Measurements from ENCODE around the gene CLMN.
"Not testable (repeated sequence)": the region's sequence is repeated elsewhere in the genome, so short reads cannot be mapped to it uniquely, and the experiment has no call there.

The CLMN gene

DNA sequence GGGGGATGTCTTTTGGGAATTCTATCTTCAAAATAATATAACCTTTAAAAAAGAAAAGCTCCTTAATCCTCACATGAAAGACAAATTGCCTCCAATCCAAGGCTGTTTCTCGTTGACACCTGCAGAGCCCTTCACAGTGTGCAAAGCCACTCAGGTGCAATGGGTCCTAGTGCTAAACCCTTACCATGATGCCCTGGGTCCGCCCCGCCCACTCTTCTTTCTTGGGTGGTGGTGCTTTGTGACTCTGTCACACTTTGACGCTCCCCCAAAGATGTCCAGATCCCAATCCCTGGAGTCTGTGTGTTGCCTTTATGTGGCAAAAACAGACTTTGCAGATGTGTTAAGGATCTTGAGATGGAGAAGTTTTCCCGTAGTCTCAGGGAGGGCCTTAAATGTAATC, 29.7 kb downstream of the CLMN start:
- TF ChIP-seq, protein P1, sequence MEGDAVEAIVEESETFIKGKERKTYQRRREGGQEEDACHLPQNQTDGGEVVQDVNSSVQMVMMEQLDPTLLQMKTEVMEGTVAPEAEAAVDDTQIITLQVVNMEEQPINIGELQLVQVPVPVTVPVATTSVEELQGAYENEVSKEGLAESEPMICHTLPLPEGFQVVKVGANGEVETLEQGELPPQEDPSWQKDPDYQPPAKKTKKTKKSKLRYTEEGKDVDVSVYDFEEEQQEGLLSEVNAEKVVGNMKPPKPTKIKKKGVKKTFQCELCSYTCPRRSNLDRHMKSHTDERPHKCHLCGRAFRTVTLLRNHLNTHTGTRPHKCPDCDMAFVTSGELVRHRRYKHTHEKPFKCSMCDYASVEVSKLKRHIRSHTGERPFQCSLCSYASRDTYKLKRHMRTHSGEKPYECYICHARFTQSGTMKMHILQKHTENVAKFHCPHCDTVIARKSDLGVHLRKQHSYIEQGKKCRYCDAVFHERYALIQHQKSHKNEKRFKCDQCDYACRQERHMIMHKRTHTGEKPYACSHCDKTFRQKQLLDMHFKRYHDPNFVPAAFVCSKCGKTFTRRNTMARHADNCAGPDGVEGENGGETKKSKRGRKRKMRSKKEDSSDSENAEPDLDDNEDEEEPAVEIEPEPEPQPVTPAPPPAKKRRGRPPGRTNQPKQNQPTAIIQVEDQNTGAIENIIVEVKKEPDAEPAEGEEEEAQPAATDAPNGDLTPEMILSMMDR (IDR thresholded peaks at IDR 0.05; ENCODE audit: borderline replicate concordance, insufficient read depth, low read depth, low read length), result no peak
- H3K4me3 ChIP-seq (ENCODE audit: low read depth, low read length), result no peak overlapping the region

DNA sequence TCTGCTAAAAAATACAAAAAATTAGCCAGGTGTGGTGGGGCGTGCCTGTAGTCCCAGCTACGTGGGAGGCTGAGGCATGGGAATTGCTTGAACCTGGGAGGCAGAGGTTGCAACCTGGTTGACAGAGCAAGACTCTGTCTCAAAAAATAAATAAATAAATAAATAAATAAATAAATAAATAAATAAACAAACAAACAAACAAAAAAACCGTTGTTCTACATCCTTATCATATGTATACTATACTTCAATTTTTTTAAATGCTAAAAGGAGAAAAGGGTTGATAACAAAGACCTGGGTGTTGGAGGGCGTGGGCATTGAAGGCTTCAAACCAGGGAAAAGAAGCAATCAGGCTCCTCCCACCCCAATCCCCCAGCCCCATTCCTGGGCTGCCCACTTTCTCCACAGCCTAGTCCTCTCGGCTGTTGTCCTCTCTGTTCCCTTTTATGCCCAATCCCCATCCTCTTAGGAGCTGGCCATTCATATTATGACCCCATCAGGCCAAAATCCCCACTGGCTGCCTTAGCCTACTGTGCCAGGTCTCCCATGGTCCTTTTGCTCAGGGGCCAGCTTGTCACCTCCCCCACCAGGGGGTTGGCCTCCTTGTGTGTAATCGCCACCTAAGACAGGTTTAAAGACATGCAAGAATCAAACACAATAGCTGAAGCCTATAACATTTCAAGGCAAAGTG, 30.2 kb downstream of the CLMN start:
- TF ChIP-seq, protein P1 (IDR thresholded peaks at IDR 0.05; ENCODE audit: borderline replicate concordance, insufficient read depth, low read depth, low read length), result no peak
- H3K4me3 ChIP-seq (ENCODE audit: low read depth, low read length), result no peak overlapping the region

DNA sequence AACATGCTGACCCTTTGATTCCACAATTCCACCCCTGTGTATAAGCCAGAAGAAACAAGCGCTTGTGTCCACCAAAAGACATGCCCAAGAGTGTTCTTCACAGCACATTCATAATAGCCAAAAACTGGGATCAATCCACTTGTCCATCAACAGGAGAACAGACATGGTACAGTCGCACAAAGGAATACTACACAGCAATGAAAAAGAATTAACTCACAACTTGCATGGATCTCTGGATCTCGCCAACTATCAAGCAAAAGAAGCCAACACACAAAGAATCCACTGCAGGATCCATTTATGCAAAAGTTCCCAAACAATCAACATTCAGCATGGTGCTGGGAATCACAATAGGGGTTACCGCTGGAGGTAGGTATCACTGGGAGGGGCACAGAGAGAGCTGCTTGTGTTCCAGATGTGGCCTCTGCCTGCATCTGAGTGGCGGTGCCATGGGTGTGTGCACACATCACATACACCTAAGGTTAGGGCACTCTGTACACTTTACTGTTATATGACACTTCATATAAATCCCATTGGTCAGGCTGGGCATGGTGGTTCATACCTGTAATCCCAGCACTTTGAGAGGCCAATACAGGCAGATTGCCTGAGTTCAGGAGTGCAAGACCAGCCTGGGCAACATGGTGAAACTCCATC, 30.9 kb downstream of the CLMN start:
- TF ChIP-seq, protein P1 (IDR thresholded peaks at IDR 0.05; ENCODE audit: borderline replicate concordance, insufficient read depth, low read depth, low read length), result no peak

DNA sequence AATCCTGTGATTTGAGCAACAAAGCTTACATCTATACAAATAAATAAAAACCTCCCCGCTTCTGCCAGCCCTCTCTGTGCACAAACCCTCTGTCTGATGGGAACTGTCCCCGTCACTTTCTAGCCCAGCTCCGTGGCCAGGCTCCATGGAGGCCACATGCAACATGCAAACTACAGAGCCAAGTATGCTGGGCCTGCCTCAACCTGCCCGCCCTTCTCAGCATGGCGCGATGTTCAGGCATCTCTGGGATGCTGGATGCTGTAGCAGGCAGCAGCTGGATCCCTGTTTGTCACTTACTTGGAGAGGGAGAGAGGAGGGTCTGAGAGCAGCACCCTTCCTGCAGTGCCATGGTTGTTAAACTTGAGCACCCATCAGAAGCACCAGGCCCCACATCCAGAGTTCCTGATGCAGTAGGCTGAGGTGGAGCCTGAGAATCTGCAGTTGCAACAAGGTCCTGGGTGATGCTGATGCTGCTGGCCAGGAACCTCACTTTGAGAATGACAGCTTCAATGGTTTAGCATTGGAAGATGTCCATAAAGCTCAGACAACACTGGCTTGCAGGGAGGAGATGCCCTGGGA, 32.4 kb downstream of the CLMN start:
- H3K4me3 ChIP-seq (ENCODE audit: low read depth, low read length), result no peak overlapping the region
- TF ChIP-seq, protein P1 (IDR thresholded peaks at IDR 0.05; ENCODE audit: borderline replicate concordance, insufficient read depth, low read depth, low read length), result no peak

More for the DNA sequence above, 30.9 kb downstream of the CLMN start:
- no peak overlapping the region for H3K4me3 ChIP-seq (ENCODE audit: low read depth, low read length)

DNA sequence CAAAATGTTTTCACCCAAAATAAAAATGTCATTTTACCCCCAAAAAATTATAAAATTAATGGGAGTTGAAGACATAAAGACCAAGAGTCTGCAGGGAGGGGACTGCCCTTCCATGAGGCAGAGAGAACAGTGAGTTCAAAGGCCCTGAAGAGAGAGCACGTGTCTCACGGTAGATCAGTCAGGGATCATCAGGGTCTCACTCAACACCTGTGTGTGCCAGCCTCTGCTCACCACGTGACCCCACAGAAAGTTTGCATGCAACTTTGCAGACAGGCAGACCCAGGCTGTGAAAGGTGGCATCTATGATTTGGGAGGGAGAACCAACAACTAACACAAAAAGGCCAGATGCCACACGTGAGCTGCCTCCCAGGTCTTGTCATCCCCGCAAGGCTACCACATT, 33.1 kb downstream of the CLMN start:
- TF ChIP-seq, protein P1 (IDR thresholded peaks at IDR 0.05; ENCODE audit: borderline replicate concordance, insufficient read depth, low read depth, low read length), result no peak
- no peak overlapping the region for H3K4me3 ChIP-seq (ENCODE audit: low read depth, low read length)

DNA sequence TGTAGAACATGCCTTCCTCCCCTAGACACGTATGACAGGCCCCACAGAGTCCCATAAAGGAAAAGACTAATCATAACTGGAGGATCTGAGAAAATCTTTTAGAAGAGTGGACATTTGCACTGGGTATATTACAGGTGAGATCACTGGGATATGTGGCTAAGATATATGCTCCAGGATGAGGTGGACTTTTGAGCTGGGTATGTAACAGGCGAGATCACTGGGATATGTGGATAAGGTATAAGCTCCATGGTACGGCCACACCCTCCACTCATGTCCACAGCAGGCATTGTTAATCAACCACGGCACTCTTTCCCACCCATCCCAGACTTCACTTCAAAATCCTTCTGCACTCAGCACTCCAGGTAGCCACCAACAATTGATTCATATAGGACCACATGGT, 34.1 kb downstream of the CLMN start:
- TF ChIP-seq, protein P1 (IDR thresholded peaks at IDR 0.05; ENCODE audit: borderline replicate concordance, insufficient read depth, low read depth, low read length), result no peak
- no peak overlapping the region for H3K4me3 ChIP-seq (ENCODE audit: low read depth, low read length)

DNA sequence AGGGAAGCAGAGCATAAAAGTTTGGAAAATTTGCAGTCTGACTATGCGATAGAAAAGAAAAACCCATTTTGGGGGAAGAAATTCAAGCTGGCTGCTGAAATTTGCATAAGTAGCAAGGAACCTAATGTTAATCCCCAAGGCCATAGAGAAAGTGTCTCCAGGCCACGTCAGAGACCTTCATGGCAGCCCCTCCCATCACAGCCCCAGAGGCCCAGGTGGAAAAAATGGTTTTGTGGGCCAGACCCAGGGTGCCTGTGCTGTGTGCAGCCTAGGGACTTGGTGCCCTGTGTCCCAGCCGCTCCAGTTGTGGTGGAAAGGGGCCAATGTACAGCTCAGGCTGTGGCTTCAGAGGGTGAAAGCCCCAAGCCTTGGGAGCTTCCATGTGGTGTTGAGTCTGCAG, 35.9 kb downstream of the CLMN start:
- H3K4me3 ChIP-seq (ENCODE audit: low read depth, low read length), result not testable (repeated sequence)

DNA sequence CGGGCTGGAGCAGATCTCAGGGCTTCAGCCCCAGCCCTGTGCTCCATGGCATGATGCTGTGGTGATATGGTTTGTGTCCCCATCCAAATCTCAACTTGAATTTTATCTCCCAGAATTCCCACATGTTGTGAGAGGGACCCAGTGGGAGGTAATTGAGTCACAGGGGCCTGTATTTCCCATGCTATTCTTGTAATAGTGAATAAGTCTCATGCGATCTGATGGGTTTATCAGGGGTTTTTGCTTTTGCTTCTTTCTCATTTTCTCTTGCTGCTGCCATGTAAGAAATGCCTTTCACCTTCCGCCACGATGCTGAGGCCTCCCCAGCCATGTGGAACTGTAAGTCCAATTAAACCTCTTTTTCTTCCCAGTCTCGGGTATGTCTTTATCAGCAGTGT, 36.7 kb downstream of the CLMN start:
- not testable (repeated sequence) for H3K4me3 ChIP-seq (ENCODE audit: low read depth, low read length)

Data from GM12875 (cell line).